HG03097 (cell line): Measurements from ENCODE around the gene AFF1.

Experiments used
- ATAC-seq: cut with Tn5 transposase; IDR thresholded peaks from one replicate; pipeline ENCODE4 v1.9.1; 2021; ENCODE audit not compliant: unreplicated experiment, low FRiP score

Gene AFF1

GRCh38 chr4:86950831-86951525 lies 16.2 kb downstream of the AFF1 start:
- ATAC-seq, result no peak

GRCh38 chr4:86955888-86956451 lies 21.2 kb downstream of the AFF1 start:
- ATAC-seq, result no peak

GRCh38 chr4:86957215-86957614 lies 22.4 kb downstream of the AFF1 start:
- ATAC-seq, result peak; percentile 30

- ATAC-seq, result no peak
These were observed 25.0 kb downstream of the AFF1 start for GRCh38 chr4:86959588-86960500.

- no peak for ATAC-seq
These were observed 25.7 kb downstream of the AFF1 start for GRCh38 chr4:86960557-86960961.

GRCh38 chr4:86961116-86961515 lies 26.3 kb downstream of the AFF1 start:
- ATAC-seq, result peak; percentile 14

- peak; percentile 83 for ATAC-seq
These were observed 26.9 kb downstream of the AFF1 start for GRCh38 chr4:86961605-86962295.

- ATAC-seq, result no peak
These were observed 28.9 kb downstream of the AFF1 start for GRCh38 chr4:86963697-86964096.

- peak; percentile 44 for ATAC-seq
These were observed 30.5 kb downstream of the AFF1 start for GRCh38 chr4:86965019-86965976.

- no peak for ATAC-seq
These were observed 32.3 kb downstream of the AFF1 start for GRCh38 chr4:86967073-86967472.

- ATAC-seq, result no peak
These were observed 33.0 kb downstream of the AFF1 start for GRCh38 chr4:86967798-86968197.

- ATAC-seq, result no peak
These were observed 33.7 kb downstream of the AFF1 start for GRCh38 chr4:86968547-86968946.

- no peak for ATAC-seq
These were observed 35.9 kb downstream of the AFF1 start for GRCh38 chr4:86970447-86971354.

- no peak for ATAC-seq
These were observed 36.5 kb downstream of the AFF1 start for GRCh38 chr4:86971355-86971683.

GRCh38 chr4:86972997-86973396 lies 38.2 kb downstream of the AFF1 start:
- ATAC-seq, result no peak

- ATAC-seq, result no peak
These were observed 38.9 kb downstream of the AFF1 start for GRCh38 chr4:86973668-86974067.

GRCh38 chr4:86974551-86974994 lies 39.8 kb downstream of the AFF1 start:
- no peak for ATAC-seq

- ATAC-seq, result no peak
These were observed 41.1 kb downstream of the AFF1 start for GRCh38 chr4:86975927-86976326.
